ENCODE data around the gene OGFOD2.

Gene OGFOD2

GRCh38 chr12:122974274-122974891 lies 661 bp upstream of the OGFOD2 start:
- Histone ChIP-seq H3K9me3 (ENCODE audit: low read length) (no peaks in the 10 kb centered on the region), H2AFZ (ENCODE audit: low read length) (peak overlapping the region; percentile 54; the same call in 1 of the 2 replicates), H4K20me1 (ENCODE audit: insufficient read depth, low read length) (no peaks in the 10 kb centered on the region), H3F3A (ENCODE audit: insufficient read depth, low read length) (no peaks in the 10 kb centered on the region), H3K79me2 (ENCODE audit: insufficient read depth, low read length) (no peaks in the 10 kb centered on the region), H3K27me3 (ENCODE audit: insufficient read depth, low read length) (no peaks in the 10 kb centered on the region), H3K4me1 (ENCODE audit: insufficient read depth, low read length, severe bottlenecking) (peaks cover 26% of the 10 kb centered on the region), H3K9ac (ENCODE audit: low read length) (peak overlapping the region; percentile 98), H3K4me2 (ENCODE audit: low read length) (peak overlapping the region; percentile 82), H3K36me3 (ENCODE audit: insufficient read depth, low read length) (peaks cover 23% of the 10 kb centered on the region; the same call in 1 of the 2 replicates), H3K27ac (ENCODE audit: low read depth, low read length, poor library complexity, severe bottlenecking) (peak overlapping the region; percentile 95), H3K9me2 (ENCODE audit: low read depth, low read length) (no peaks in the 10 kb centered on the region), H3K4me3 (ENCODE audit: low read depth, low read length, poor library complexity, severe bottlenecking) (peak overlapping the region; percentile 90)
- no peak for TF ChIP-seq CTCF (IDR thresholded peaks at IDR 0.05; ENCODE audit: low read length)
- TF ChIP-seq EZH2 (IDR thresholded peaks at IDR 0.05; ENCODE audit: borderline replicate concordance, low read length) = no peak

- no peak for TF ChIP-seq EZH2 (IDR thresholded peaks at IDR 0.05; ENCODE audit: borderline replicate concordance, low read length)
- no peak for TF ChIP-seq CTCF (IDR thresholded peaks at IDR 0.05; ENCODE audit: low read length)
- Histone ChIP-seq H3K9me3 (ENCODE audit: low read length) (no peaks in the 10 kb centered on the region), H3K79me2 (ENCODE audit: insufficient read depth, low read length) (no peaks in the 10 kb centered on the region), H3K4me2 (ENCODE audit: low read length) (peak overlapping the region; percentile 82), H3K9ac (ENCODE audit: low read length) (peak overlapping the region; percentile 98), H3K9me2 (ENCODE audit: low read depth, low read length) (no peaks in the 10 kb centered on the region), H3K27me3 (ENCODE audit: insufficient read depth, low read length) (no peaks in the 10 kb centered on the region), H3K36me3 (ENCODE audit: insufficient read depth, low read length) (peaks cover 24% of the 10 kb centered on the region; the same call in 1 of the 2 replicates), H4K20me1 (ENCODE audit: insufficient read depth, low read length) (no peaks in the 10 kb centered on the region), H3K4me1 (ENCODE audit: insufficient read depth, low read length, severe bottlenecking) (peaks cover 33% of the 10 kb centered on the region), H3F3A (ENCODE audit: insufficient read depth, low read length) (no peaks in the 10 kb centered on the region), H3K4me3 (ENCODE audit: low read depth, low read length, poor library complexity, severe bottlenecking) (peak overlapping the region; percentile 90), H2AFZ (ENCODE audit: low read length) (no peak overlapping the region), H3K27ac (ENCODE audit: low read depth, low read length, poor library complexity, severe bottlenecking) (peak overlapping the region; percentile 95)
Observed at GRCh38 chr12:122975790-122976647, 975 bp downstream of the OGFOD2 start.

- H4K20me1 ChIP-seq (ENCODE audit: insufficient read depth, low read length) = no peaks in the 10 kb centered on the region
- peaks cover 30% of the 10 kb centered on the region; the same call in 1 of the 2 replicates for H3K36me3 ChIP-seq (ENCODE audit: insufficient read depth, low read length)
- H3K4me2 ChIP-seq (ENCODE audit: low read length) = peak overlapping the region; percentile 82
- no peaks in the 10 kb centered on the region for H3K27me3 ChIP-seq (ENCODE audit: insufficient read depth, low read length)
- no peaks in the 10 kb centered on the region for H3K79me2 ChIP-seq (ENCODE audit: insufficient read depth, low read length)
- peaks cover 35% of the 10 kb centered on the region for H3K4me1 ChIP-seq (ENCODE audit: insufficient read depth, low read length, severe bottlenecking)
- peak overlapping the region; percentile 90 for H3K4me3 ChIP-seq (ENCODE audit: low read depth, low read length, poor library complexity, severe bottlenecking)
- peak overlapping the region; percentile 95 for H3K27ac ChIP-seq (ENCODE audit: low read depth, low read length, poor library complexity, severe bottlenecking)
- H3F3A ChIP-seq (ENCODE audit: insufficient read depth, low read length) = no peaks in the 10 kb centered on the region
- no peak for TF ChIP-seq CTCF (IDR thresholded peaks at IDR 0.05; ENCODE audit: low read length)
- TF ChIP-seq EZH2 (IDR thresholded peaks at IDR 0.05; ENCODE audit: borderline replicate concordance, low read length) = no peak
- H3K9ac ChIP-seq (ENCODE audit: low read length) = peak overlapping the region; percentile 98; the same call in 1 of the 2 replicates
- no peak overlapping the region for H2AFZ ChIP-seq (ENCODE audit: low read length)
- no peaks in the 10 kb centered on the region for H3K9me3 ChIP-seq (ENCODE audit: low read length)
- no peaks in the 10 kb centered on the region for H3K9me2 ChIP-seq (ENCODE audit: low read depth, low read length)
Observed at GRCh38 chr12:122976648-122976975, 1.6 kb downstream of the OGFOD2 start.
